Left kidney (tissue), 2 donors: ENCODE data around the gene BCL2A1. TPM values are rescaled to one million over a fixed set of nuclear protein-coding genes. Genes with fewer than 3 reads are reported as not detected.
"Not testable (repeated sequence)": the region's sequence is repeated elsewhere in the genome, so short reads cannot be mapped to it uniquely, and the experiment has no call there.

ENCODE experiments used
- DNase-seq: peaks from one replicate; pipeline ENCODE4 v3.0.0-alpha.2; 2013
- polyA plus RNA-seq: library from polyadenylated mRNA; unstranded; fragments of 120-200 nt; gene quantifications from one replicate; pipeline ENCODE4 v1.2.1, GENCODE V29; 2013; ENCODE audit not compliant: insufficient read length

Gene BCL2A1
- polyA plus RNA-seq, 1 donor: not detected

DNA sequence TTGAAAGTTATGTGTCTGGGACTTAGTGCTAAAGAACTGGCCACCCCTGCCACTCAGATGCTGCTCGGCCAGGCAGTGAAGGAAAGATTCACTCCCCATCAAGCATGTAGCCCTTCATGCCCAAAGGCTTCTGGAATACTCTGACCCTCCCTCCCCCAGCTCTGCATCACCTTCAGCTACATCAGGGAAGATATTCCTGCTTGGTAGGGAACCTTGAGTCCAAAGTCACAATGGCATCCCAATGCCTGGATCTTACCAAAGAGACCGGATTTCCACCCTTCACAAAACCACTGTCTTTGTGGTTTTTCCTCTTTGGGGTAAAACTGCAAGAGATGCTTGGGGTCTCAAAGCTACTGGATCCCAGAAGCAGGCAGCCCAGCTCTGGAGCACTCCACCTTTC lies 18.2 kb upstream of the BCL2A1 start:
- DNase-seq: no peak

DNA sequence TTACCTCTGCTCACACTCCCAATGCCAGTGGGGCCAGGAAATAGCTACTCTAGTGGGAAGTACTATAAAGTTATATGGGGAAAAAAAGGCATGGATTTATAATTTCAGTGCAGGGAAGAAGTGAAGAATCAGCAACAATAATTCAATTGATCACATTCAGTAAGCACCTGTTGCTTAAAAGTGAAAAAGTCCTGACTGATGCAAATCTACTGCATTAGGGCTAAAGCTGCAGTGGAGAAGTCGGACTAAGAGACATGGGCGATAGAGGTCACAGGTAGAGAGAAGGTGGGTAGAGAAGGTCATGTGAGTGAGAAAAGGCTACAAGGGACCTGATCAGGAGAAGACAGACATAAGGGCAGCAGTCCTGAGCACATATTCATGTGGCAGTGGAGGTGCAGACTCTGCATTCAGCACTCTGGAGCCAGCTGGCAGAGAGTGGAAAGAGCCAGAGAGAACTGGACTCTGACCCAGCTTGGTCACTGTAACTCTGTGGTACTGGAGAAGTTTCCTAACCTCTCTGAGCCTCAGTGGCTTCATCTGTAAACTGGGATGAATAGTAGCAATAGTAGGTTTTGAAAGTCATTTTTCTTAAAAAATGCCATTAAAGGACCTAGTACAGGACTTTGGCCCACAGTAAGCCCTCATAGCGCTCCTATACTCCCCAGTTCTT lies 17.6 kb upstream of the BCL2A1 start:
- DNase-seq: no peak

DNA sequence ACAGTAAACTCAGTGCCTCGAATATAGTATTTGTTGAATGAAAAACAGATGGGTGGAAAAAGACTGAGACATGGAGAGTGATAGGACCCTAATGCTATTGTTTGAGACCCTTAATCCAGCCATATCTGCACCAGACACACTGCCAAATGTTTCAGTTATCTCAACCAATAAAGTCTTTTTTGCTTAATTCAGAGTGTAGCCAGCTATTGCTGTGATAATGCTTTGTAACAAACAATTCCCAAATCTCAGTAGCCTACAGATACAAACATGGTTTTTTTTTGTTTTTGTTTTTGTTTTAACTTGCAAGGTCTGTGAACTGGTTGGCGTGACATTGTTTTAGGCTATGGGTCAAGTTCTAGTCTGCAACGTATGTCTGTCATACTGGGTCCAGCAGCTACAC lies 17.0 kb upstream of the BCL2A1 start:
- DNase-seq: no peak

DNA sequence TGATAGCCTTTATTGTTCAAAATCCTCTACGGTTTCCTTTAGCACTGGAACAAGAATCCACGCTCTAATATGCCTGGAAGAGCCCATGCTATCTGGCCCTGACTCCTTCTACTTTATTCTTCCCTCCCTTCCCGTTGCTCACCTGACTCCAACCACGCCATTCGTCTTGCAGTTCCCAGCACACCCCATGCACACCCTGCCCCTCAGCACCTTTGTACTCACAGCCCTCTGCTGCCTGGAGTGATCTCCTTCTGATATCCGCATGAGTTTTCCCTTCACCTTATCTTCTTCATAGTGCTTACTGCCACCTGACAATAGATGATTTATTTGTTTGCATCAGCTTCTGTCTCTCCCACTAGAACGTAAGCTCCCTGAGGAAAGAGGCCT lies 16.6 kb upstream of the BCL2A1 start:
- no peak for DNase-seq

DNA sequence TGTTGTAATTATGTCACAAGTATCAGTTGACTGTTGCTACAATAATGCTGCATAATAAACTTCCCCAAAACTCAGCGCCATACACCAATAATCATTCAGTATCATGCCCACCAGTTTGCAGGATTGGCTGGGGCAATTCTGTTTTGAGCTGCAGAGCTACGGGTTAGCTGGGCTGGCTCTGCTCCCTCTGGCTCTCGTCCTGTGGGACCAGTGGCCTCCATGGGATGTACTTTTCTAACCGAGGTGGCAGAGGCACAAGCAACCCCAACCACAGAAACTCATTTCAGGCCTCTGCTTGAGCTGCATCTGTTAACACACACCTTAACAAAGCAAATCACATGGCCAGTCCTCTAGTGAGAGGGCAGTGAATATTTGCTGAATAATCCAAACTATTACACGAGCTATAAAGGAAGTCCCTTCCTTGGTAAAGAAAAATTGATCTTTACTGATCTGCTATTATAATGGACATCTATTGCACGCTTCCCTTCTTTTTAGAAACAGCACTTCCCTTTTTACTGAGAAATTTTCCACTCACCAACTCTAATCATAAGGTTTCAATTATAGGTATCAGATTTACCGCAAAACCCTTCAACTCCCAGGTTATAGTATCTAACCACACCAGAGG lies 10.9 kb upstream of the BCL2A1 start:
- no peak for DNase-seq

DNA sequence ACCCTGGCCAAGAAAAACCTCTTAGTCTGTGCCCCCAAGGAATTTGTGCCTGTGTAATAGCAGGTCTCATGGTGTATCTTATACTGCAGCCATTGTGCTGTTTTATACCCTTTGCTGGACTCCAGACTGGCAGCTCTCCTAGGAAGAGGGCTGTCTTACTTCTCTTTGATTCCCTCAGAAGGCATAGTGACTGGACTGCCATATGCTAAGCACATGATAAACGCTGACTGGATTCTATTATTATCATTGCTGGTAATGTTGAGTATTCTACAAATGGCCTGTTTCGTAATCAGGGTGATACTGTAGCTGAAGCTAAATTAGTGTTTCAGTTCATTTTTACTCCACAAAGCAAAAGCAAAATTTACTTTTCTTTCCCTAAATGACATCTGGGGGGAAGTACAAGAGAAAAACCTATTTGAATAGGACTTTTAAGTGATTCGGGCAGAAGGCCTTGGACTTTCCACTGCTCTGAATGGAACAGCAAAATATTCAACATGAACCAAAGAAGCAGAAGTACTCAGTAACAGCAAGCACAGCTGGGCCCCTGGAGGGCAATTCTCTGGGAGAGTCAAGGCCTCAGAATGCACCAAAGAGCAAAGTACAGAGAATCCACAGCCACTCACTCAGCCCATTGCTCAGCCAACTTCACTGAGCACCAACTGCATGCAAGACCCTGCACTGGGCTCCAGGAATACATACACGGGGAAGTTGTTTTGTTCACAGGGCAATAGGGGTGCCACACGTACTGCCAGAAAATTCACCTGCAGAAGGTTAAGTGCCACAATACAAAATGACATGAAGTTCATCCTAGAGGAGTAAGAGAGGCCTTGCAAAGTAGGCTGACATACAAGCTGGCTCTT lies 7.9 kb upstream of the BCL2A1 start:
- no peak for DNase-seq

DNA sequence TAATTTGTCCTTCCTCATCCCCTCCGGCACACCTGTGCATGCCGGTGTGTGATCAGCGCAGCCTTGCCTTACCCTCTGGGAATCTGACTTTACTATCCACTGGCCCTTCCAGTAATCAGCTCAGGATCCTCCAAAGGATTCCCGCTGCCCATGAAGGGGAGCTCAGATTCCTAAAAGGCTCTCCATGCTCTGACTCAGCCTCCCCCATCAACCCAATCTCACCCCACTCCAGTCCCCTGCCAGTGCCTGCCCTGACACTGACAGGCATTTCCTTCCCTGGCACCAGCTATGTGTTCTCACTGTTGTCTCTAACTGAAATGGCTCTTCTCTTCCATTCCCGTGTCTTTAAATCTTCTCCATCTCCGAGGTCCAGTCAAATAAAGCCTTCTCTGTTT lies 7.3 kb upstream of the BCL2A1 start:
- DNase-seq: no peak

DNA sequence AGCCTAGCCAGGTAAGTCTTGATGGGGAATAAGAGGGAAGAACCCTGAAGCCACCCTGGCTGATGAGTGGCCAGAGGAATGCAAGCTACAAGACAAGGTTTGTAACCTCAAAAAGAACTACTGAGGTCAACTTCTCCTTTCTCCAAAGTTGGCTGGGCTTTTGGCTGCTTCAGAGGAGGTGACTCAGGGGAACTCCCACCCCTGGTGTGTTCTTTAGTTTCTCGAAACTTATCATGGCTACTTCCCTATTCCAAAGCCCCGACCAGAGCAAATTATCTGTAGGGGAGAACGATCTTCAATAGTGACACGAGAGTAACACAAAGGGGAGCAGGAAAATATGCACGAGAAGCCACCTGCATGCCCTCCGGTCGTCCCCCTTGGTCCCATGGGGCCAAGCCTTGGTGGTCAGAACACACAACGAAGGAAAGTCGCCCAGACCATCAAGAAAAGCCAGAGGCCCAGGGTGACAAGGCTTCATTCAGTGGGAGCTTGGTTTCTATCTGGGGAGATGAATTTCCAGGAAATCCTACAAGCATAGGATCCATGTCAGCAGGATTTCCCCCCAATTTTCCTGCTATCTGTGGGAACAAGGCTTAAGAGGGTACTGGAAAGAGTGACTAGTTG lies 6.5 kb upstream of the BCL2A1 start:
- DNase-seq: no peak

DNA sequence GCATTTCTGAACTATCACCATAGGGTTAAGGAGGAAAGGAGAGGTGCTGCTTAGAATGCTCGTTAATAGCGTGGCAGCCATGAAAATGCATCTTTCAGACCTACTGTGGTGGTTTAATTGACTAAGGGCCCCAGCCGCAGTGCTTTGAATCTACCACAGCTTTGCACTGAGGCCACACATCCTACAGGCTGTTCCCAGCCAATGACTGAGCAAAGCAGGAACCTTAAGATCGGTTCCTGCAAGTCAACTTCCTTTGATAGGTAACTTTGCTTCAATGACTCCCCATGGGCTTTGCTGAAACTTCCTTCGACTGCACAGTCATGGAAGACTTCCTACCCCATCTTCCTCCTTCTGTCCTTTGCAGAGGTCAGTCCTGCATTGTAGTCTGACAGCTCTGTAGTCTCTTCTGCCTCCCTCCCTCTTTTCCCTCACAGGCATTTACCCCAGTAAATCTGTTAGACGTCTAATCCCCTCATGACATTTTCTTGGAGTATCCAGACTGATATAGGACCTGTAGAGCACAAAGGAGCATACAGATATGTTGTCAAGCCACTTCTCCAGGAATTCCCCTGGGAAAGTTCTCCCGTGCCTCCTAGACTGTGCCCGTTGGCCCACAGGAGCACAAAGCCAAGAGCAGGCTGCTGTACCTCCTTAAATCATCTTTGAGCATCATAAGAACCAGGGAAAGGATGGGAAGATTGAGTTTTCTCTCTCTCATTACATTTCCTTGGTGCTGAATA lies 2.6 kb upstream of the BCL2A1 start:
- DNase-seq: no peak

DNA sequence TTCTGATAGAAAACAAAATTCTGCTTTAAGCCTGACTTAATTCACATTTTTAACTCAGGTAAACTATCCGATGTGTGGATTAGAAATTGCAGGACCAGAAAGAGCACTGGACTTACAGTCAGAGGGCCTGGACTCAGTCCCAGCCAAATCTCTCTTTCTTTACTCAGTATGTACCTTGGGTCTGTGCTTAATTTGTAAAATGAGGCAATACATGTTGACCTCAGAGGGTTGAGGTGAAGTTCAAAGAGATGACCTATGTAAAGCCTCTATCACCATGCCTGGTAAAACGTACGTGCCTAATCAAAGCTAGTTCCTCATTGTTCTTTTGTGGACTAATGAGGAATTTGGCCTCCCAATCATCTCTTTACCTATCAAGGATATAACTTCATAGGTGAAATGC lies 1.9 kb upstream of the BCL2A1 start:
- DNase-seq: no peak

DNA sequence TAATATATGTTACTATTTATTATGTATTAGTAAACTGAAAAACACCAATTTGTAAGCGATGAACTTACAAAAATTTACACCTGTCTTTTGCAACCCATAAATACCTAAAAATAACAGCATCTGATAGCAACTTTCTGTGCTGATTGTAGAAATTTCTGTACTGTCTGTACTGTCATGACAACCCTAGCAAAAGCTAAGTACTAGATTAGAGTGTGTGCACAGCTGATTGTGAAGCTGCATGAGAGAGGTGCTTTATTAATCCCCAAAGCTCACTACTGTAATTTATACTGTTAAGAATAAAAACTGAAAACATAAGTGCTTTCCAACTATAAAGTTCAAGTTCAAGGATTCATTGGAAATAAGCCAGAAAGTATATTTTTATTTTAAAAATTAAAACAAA lies 815 bp downstream of the BCL2A1 start:
- DNase-seq: no peak

DNA sequence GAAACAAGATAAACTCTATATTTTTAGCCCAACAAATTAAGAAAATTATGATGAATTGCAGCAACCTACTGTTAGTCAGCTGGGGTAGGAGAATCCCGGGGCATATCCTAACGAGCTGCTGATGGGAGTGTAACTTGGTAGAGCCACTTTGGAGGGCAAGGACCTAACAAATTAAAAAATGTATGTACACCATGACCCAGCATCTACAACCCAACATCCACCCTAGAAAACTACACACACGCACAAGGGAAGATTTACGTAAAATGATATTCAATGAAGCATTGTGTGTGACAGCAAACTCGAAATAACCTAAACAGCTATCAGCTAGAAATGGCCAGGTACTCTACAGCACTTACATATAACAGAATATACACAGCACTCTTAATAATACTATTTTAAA lies 1.9 kb downstream of the BCL2A1 start:
- DNase-seq: no peak

DNA sequence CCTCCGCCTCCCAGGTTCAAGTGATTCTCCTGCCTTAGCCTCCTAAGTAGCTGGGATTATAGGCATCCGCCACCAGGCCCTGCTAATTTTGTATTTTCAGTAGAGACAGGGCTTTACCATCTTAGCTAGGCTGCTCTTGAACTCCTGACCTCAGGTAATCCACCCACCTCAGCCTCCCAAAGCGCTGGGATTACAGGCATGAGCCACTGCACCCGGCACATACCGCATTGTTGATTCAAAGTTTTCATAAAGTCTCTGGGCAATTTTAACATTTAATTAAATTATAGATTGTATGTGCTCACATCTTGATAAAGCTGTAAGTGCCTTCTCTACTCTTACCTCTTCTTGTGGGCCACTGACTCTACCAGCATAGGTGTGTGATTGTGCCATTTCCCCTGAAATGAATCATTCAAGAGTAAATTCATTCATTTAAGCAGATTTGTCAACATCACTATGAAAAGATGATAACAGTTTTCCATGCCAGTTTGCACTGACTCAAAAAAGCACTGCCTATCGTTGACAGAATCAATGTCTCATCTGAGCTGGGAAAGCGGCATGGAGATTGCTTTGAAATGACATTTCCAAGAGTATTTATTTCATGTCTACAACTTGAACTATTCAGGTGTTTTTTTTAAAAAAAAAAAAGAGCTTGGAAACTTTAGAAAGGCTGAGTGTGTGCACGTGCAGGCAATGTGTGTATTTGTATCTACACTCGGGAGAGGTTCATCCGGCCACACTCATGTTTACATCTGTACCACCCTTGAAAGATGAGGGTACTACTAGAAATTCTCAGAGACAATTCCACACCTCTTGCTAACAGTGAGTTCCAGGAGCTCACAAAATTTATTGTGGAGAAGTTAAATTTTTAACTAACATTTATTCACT lies 3.5 kb downstream of the BCL2A1 start:
- DNase-seq: no peak

DNA sequence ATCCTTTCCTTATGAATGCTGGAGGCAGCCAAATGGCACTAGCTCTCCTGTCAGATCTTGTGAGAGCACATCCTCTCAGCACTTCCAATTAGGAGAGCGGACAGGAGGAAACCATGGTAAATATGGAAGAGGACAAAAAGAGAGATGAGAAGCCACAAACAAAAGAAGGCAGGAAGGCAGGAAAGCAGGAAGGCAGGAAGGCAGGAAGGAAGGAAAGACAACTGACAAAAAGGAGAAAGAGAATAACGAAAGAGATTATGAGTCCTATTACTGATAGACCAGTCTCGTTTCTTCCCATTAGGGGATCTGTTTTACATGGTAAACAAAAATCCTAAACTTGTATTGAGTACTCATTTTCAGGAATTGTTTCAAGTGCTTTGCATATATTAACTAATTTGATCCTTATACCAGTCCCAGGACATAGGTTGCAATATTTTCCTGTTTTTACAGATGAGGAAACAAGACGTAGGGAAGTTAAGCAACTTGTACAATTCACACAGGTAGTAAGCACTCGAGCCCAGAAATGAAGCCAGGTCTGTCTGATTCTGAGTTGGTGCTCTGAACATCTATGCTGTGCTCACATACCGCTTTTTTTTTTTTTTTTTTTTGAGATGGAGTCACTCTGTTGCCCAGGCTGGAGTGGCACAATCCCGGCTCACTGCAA lies 4.2 kb downstream of the BCL2A1 start:
- DNase-seq: no peak

DNA sequence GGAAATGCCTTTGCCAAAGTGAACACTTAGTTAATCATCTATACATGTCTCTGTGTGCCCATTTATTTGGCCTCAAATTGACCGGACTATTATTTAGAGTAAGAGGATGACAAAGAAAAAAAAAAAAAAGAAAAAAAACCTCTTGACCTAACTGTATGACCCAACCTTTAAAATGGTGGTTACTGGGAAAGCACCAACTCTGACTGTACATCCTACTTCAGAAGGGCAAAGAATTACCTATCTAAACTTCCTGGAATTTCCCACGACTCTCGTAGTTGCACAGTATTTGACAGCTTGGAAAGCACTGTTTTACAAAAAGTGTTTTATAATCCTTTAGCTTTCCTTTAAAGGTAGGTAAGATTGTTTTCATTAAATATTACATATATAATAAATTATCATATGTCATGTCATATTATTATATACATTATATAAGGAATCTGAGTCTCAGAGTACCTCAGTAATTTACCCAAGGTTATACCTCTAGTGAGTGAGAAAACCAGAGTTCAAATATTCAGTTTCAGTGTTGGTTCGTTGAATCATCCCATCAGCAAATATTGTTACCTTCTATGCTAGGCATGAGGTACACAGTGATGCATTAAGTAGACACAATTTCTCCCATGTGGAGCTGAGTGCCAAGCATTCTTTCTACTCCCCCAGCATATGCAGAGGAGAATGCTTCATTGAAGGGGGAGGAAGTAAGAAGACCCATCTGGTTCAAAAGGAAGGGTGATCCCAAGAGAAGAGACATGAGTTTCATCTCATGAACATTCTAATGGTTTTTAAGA lies 5.0 kb downstream of the BCL2A1 start:
- no peak for DNase-seq

DNA sequence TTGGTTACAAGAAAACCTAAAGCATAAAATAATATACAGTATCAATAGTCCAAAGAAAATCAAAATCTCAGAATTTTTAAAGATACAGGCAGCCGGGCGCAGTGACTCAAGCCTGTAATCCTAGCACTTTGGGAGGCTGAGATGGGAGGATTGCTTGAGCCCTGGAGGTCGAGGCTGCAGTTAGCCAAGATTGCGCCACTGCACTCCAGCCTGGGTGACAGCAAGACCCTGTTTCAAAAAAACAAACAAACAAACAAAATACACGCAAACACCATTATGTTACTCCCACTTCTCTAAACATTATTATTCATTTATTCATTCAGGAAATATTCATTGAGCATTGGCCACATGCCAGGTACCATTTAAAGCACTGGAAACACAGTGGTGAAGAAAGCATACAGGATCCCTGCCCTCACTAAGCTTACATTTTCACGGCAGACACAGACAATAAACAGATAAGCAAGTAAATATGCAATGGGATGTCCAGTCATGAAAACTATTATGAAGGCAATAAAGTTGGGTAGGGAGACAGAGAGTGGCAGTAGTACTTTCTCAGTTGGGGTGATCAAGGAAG lies 6.7 kb downstream of the BCL2A1 start:
- no peak for DNase-seq

DNA sequence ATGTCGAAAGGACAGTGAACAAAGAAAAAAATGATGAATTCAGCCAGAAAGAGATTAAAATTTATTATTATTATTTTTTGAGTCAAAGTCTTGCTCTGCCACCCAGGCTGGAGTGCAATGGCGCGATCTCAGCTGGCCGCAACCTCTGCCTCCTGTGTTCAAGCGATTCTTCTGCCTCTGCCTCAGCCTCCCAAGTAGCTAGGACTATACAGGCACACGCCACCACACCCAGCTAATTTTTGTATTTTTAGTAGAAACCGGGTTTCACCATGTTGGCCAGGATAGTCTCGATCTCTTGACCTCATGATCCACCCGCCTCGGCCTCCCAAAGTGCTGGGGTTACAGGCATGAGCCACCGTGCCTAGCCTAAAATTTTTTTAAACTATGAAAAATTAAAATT lies 8.1 kb downstream of the BCL2A1 start:
- DNase-seq: not testable (repeated sequence)

DNA sequence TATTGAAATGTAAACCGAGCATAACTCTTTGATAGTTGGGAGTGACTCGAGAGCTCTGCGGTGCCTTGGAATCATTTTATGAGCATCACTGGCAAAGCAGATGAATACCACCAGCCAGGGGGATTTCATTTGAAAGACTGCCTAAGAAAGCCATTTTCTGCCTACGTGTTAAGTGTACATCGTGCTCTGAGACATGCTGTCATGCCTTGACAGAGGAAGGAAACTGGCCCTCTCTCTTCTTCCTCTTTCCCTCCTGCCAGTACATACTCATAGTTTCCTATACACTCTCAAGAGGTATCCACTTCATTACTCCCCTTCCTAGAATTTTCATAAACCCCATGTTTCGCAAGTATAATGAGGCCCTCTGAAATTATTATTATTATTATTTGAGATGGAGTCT lies 8.8 kb downstream of the BCL2A1 start:
- no peak for DNase-seq

DNA sequence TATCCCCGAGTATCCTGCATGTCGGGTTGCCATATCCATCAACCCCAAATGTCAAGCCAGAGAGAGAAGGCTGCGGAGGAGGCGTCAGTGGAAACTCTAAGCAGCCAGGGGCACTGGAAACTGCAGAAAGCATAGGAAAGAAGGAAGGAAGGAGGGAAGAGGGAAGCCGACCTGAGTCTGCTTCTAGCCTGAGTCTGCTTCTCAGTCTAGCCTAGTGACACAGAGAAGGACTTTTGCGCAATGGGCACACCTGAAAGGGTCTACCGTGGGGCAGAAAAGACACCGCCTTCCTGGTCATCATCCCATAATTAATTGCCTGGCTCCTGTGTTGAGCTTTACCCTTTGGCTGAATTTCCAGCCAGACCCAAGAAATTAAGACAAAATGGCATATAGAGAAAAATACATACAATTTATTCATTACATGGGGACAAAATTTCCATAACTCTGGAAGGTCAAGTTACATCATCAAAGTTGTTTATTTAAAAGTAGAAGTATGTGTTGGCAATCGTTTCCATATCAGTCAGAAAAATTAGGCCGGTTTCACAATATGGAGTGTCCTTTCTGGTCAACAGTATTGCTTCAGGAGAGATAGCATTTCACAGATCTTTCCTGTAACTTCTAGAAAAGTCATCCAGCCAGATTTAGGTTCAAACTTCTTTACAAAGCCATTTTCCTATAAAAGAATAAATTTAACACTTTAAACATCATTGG lies 10.3 kb downstream of the BCL2A1 start:
- no peak for DNase-seq
